ENCODE data around the gene OVOL1.

The OVOL1 gene

GRCh38 chr11:65778431-65778900 lies 8.4 kb upstream of the OVOL1 start:
- no peak for DNase-seq

GRCh38 chr11:65778901-65779668 lies 7.8 kb upstream of the OVOL1 start:
- no peak for DNase-seq

GRCh38 chr11:65779669-65779918 lies 7.3 kb upstream of the OVOL1 start:
- no peak for DNase-seq

- DNase-seq: peak; percentile 82
Observed at GRCh38 chr11:65779919-65780769, 6.7 kb upstream of the OVOL1 start.

- peak; percentile 22 for DNase-seq
Observed at GRCh38 chr11:65780770-65781151, 6.1 kb upstream of the OVOL1 start, which contains the start of gene AP5B1. Gene AP5B1, minus strand, starts transcription at chr11:65780976. Its CDS starts 385 bp downstream, at chr11:65780591.

GRCh38 chr11:65781152-65781961 lies 5.5 kb upstream of the OVOL1 start:
- DNase-seq: peak; percentile 69

GRCh38 chr11:65781962-65782815 lies 4.7 kb upstream of the OVOL1 start:
- DNase-seq: no peak

GRCh38 chr11:65782816-65783228 lies 4.0 kb upstream of the OVOL1 start:
- no peak for DNase-seq

GRCh38 chr11:65785319-65786007 lies 1.4 kb upstream of the OVOL1 start:
- DNase-seq: no peak

GRCh38 chr11:65786008-65786785 lies 666 bp upstream of the OVOL1 start:
- DNase-seq: peak; percentile 49

- peak; percentile 52 for DNase-seq
Observed at GRCh38 chr11:65787649-65788622, 1.1 kb downstream of the OVOL1 start.

GRCh38 chr11:65788821-65789220 lies 2.0 kb downstream of the OVOL1 start:
- DNase-seq: no peak

GRCh38 chr11:65789230-65790103 lies 2.6 kb downstream of the OVOL1 start:
- no peak for DNase-seq

- no peak for DNase-seq
Observed at GRCh38 chr11:65790104-65790901, 3.4 kb downstream of the OVOL1 start.

GRCh38 chr11:65790902-65791650 lies 4.2 kb downstream of the OVOL1 start:
- no peak for DNase-seq

- DNase-seq: no peak
Observed at GRCh38 chr11:65791719-65792213, 4.9 kb downstream of the OVOL1 start.

- DNase-seq: no peak
Observed at GRCh38 chr11:65792456-65792855, 5.6 kb downstream of the OVOL1 start.

Data from retina (tissue), 1 donor.